Fibroblast of the aortic adventitia (primary cell): ENCODE results near the gene TNPO2. TPM values are rescaled to one million over a fixed set of nuclear protein-coding genes. Genes with fewer than 3 reads are reported as not detected.
"Not testable (repeated sequence)": the region's sequence is repeated elsewhere in the genome, so short reads cannot be mapped to it uniquely, and the experiment has no call there.

ENCODE experiments used
- DNase-seq: peaks from one replicate; pipeline ENCODE4 v3.0.0-alpha.2; 2010; ENCODE audit warnings: low read depth
- H3K4me3 ChIP-seq: 2 replicates; pipeline ENCODE4 v1.5.1; 2011; ENCODE audit warnings: low read depth, mild to moderate bottlenecking, control low read depth, low read length, moderate library complexity
- total RNA-seq: library from RNA; depleted of rRNA; stranded (reverse); fragments of >200 nt; gene quantifications from 2 replicates; pipeline ENCODE4 v1.2.3, GENCODE V29; 2012; ENCODE audit warnings: low replicate concordance
- TF ChIP-seq, protein P1 (sequence below): IDR thresholded peaks from 2 replicates; pipeline ENCODE4 v1.5.1; 2011; ENCODE audit warnings: mild to moderate bottlenecking, low read length, control low read depth, inconsistent platforms; ENCODE audit not compliant: insufficient read depth

TNPO2 gene
- total RNA-seq, 1 donor, result 57.3 TPM

DNA sequence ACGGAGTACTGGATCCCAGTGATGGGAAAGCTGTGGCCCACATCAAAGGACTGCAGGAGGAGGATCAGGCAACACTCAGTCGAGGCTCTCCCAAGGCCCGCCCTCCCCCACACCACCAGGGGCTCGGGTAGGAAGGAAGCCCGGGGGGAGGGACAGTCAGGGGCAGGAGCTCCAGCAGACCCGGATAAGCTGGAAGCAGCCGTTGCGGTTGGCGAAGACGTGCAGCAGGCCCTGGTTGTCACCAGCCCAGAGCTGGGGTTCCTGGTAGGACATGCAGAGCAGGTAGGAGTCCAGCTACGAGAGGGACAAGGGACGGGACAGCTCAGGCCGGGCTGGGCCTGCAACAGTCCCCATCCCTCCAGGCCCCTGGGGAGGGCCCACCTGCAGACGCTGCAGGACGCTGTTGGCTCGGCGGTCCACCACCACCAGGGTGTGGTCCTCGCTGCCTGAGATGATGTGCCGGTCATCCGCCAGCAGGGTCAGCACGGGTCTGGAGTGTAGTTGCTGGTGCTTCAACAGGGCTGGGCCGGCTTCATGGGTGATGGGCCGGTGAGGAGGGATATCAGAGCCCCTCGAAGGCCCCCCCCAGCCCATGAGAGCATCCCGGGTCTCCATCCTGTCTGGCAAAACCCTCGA lies 34.0 kb downstream of the TNPO2 start:
- no peak for DNase-seq
- TF ChIP-seq, protein P1, sequence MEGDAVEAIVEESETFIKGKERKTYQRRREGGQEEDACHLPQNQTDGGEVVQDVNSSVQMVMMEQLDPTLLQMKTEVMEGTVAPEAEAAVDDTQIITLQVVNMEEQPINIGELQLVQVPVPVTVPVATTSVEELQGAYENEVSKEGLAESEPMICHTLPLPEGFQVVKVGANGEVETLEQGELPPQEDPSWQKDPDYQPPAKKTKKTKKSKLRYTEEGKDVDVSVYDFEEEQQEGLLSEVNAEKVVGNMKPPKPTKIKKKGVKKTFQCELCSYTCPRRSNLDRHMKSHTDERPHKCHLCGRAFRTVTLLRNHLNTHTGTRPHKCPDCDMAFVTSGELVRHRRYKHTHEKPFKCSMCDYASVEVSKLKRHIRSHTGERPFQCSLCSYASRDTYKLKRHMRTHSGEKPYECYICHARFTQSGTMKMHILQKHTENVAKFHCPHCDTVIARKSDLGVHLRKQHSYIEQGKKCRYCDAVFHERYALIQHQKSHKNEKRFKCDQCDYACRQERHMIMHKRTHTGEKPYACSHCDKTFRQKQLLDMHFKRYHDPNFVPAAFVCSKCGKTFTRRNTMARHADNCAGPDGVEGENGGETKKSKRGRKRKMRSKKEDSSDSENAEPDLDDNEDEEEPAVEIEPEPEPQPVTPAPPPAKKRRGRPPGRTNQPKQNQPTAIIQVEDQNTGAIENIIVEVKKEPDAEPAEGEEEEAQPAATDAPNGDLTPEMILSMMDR, result no peak
- no peak overlapping the region for H3K4me3 ChIP-seq

DNA sequence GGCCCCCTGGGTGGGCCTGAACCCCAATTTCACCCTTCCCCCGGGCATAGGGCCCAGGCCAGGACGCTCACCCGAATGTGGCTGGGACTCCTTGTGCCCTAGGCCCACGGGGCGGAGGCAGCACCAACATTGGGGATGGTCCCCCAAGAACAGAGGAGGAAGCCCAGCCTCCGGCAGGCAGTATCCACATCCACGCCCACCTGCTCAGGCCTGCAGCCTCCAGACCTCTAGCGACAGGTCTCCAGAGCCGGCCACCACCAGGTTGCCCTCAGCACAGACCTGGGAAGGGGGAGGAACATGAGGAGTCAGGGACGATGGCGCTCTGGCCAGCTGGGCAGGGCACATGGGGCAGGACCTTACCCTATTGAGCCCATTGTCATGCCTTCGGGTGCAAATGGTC lies 34.7 kb downstream of the TNPO2 start:
- H3K4me3 ChIP-seq, result no peak overlapping the region
- no peak for DNase-seq
- TF ChIP-seq, protein P1, result no peak

DNA sequence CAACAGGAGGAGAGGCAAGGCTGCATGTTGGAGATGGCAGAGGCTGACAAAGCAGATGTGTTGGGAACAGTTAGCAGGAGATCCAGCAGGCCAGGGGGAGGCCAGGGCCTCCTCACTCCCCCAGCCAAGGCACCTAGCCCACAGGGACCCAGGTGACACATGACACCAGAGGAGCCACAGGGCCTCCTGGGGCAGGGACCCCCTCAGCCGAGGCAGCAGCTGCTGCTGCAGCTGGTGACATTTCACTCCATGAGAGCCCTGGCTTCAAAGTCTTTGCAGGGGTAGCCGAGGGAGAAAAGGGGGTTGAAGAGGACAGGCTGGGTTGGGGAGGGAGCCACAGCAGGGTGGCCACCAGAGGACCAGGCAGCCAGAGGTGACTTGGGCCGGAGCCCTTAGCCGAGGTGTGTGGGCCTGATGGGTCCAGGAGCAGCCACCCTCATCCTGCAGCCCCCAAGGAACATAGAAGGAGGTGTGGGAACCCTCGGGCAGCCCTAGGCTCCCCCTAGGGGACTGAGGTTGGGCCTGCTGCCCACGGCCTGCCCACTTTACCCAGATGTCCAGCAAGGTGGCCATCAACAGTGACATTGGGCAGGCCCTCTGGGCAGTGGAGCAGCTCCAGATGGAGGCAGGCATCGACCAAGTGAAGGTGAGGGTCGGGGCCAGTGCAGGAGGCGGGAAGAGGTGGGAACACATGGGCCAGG lies 36.1 kb downstream of the TNPO2 start, which contains the start of gene GNG14:
Gene GNG14, plus strand, starts transcription at position 503 of the 701 bp plus-strand sequence. Its CDS starts 51 bp downstream, at position 554.
- no peak for DNase-seq
- TF ChIP-seq, protein P1, result no peak

GRCh38 chr19:12685831-12686230 lies 37.9 kb downstream of the TNPO2 start:
- no peak for DNase-seq
- TF ChIP-seq, protein P1, result no peak
- no peak overlapping the region for H3K4me3 ChIP-seq

More for the DNA sequence above, 36.1 kb downstream of the TNPO2 start, which contains the start of gene GNG14:
- H3K4me3 ChIP-seq, result no peak within 1 kb of the TSS

DNA sequence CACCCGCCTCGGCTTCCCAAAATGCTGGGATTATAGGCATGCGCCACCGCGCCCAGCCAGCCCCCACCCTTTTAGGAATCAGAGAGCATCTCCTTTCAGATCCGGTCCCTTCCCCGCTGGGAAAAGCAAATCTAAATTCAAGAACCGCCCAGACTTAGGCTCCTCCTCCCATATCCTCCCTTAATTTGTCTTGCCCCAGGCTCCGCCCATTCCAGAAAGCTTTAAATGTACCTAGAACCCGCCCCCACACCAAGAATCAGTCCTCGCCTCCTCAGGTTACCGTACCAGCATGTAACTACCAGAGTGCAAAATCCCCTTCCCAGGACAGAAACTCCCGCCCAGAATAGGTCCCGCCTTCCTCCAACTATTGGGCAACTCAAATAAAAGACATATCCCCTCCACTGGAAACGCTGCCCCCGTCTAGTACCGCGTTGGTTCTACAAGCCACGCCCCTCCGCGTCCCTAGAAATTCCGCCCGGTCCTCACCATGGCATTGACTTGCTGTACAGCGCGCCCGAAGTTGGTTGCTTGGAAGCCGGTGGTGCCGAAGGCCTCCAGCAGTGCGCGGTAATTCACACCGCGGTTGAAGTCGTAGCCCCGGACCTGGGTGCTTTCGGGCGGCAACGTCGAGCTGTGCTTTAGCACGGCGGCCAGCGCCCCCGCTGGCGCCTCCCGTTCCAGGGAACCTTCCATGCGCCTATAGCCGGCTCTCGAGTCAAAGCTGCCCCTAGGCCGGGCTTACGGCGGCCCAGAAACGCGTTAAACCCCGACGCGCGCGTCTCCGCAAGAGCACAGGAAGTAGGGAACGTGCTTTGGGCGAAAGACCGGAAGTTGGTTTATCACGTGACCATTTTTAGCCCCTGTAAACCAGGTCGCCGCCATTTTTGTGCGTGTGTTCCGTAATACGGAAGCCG lies 42.4 kb downstream of the TNPO2 start, which contains the start of gene DHPS:
Gene DHPS, minus strand, starts transcription at position 807 of the 914 bp plus-strand sequence. Its CDS starts 114 bp downstream, at position 693.
- peak within 1 kb of the TSS; percentile 98 for H3K4me3 ChIP-seq
- TF ChIP-seq, protein P1, result peak; percentile 5
- peak; percentile 98 for DNase-seq

DNA sequence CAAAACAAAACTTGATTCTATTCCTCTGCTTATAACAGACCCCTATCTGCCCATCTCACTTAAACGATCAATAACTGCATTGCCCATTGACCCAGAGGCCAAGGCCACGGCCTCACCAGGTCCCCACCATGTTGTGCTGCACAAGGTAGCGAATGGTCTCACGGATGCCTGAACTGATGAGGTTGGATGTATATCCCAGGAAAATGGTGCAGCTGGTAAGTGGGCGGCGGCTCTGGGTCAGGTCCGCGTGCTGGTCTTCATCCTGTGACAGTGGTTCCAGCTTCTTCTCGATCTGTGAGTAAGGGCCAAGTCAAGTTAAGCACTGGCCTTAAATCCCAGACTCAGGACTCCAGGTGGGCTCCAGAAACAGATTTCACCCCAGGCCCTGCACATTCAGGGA lies 43.7 kb downstream of the TNPO2 start:
- no peak for DNase-seq
- H3K4me3 ChIP-seq, result no peak overlapping the region
- TF ChIP-seq, protein P1, result no peak

GRCh38 chr19:12678039-12678438 lies 45.7 kb downstream of the TNPO2 start:
- not testable (repeated sequence) for DNase-seq, H3K4me3 ChIP-seq
